K562 (cell line): Measurements from ENCODE around the gene EBNA1BP2. TPM values are rescaled to one million over a fixed set of nuclear protein-coding genes. Genes with fewer than 3 reads are reported as not detected.

Experiments used
- ATAC-seq: fragments of 200-7000 bp; cut with Tn5 transposase; 3 replicates; pipeline ENCODE4 v1.9.1; 2020; ENCODE audit warnings: moderate library complexity
- BruUV-seq: library from RNA; stranded (reverse); fragments of 400-500 nt; replicated peaks from 2 replicates; lab custom pipeline; 2021; lab: Mats Ljungman, UMichigan
- CTCF ChIA-PET: fragments of 300-600 bp; formaldehyde crosslinking; extraction: SDS; loops from one replicate; lab custom pipeline; 2021; ENCODE audit warnings: low intra/inter-chr PET ratio; lab: Yijun Ruan, JAX
- POLR2A ChIA-PET: fragments of 300-600, 350-650 bp; sonication (Branson Sonifier 250); formaldehyde crosslinking; extraction: SDS; loops from one replicate; lab custom pipeline; 2021; ENCODE audit warnings: antibody characterized with exemption, inconsistent platforms; lab: Yijun Ruan, JAX
- DNase-seq, 4 experiments: peaks; one replicate each; pipeline versions ENCODE4 v3.0.0 to v3.0.0-alpha.2; 2011 to 2018; ENCODE audit warnings: low spot score in 3 of 4, mixed read lengths in 3 of 4; ENCODE audit errors: extremely low read depth in 1 of 4
- FAIRE-seq: peaks from 2 replicates; lab custom pipeline; 2011; peaks lifted over from hg19 to GRCh38; lab: Jason Lieb, UNC
- H2AFZ ChIP-seq: 2 replicates; pipeline ENCODE4 v1.6.0; 2011; ENCODE audit warnings: low read depth, low read length, control low read depth, inconsistent platforms
- H3K27ac ChIP-seq: fragments of 200-600 bp; 3 replicates; pipeline ENCODE4 v1.8.0; 2011; ENCODE audit warnings: low read depth, mild to moderate bottlenecking, control low read depth, inconsistent platforms, low read length, moderate library complexity, mixed read lengths; ENCODE audit errors: extremely low read depth
- H3K27me3 ChIP-seq, 2 experiments: fragments of 300-600 bp in 1 of 2; 2 replicates in 1 of 2; 3 replicates in 1 of 2; pipeline versions ENCODE4 v1.6.0 to v1.8.0; 2011; ENCODE audit warnings: inconsistent platforms in 2 of 2, low read length in 2 of 2, mild to moderate bottlenecking in 1 of 2, mixed read lengths in 1 of 2, moderate library complexity in 1 of 2; ENCODE audit not compliant: control insufficient read depth in 2 of 2, insufficient read depth in 2 of 2
- H3K36me3 ChIP-seq: fragments of 300-600 bp; 3 replicates; pipeline ENCODE4 v1.8.0; 2011; ENCODE audit warnings: mild to moderate bottlenecking, low read length, inconsistent platforms; ENCODE audit not compliant: control insufficient read depth, insufficient read depth
- H3K4me1 ChIP-seq, 2 experiments: fragments of 200-600 bp in 1 of 2; replicated peaks in 1 of 2; 2 replicates in 1 of 2; 3 replicates in 1 of 2; pipeline versions ENCODE4 v1.5.1 to v1.8.0; 2011; ENCODE audit warnings: inconsistent platforms in 2 of 2, low read length in 2 of 2, mild to moderate bottlenecking in 1 of 2, mixed read lengths in 1 of 2, moderate library complexity in 1 of 2; ENCODE audit not compliant: control insufficient read depth in 2 of 2, insufficient read depth in 2 of 2
- H3K4me2 ChIP-seq: 2 replicates; pipeline ENCODE4 v1.6.1; 2011; ENCODE audit warnings: low read length, control low read depth, inconsistent platforms, mixed read lengths; ENCODE audit not compliant: insufficient read depth
- H3K4me3 ChIP-seq: fragments of 200-600 bp; sonication (generic), shearing (Covaris generic); 2 replicates; pipeline ENCODE4 v1.5.1; 2016; ENCODE audit warnings: control low read depth, inconsistent platforms
- H3K79me2 ChIP-seq: fragments of 200-600 bp; 3 replicates; pipeline ENCODE4 v1.8.0; 2011; ENCODE audit warnings: low read length, inconsistent platforms; ENCODE audit not compliant: control insufficient read depth, insufficient read depth
- H3K9ac ChIP-seq, 2 experiments: 2 replicates each; pipeline versions ENCODE4 v1.6.0 to v1.6.1; 2011; ENCODE audit warnings: low read depth in 2 of 2, low read length in 2 of 2, control low read depth in 1 of 2, inconsistent platforms in 1 of 2, mild to moderate bottlenecking in 1 of 2, mixed read lengths in 1 of 2; ENCODE audit not compliant: insufficient read depth in 1 of 2
- H3K9me1 ChIP-seq: one replicate; pipeline ENCODE4 v1.6.0; 2011; ENCODE audit warnings: inconsistent platforms, mild to moderate bottlenecking, low read length, moderate library complexity; ENCODE audit not compliant: control insufficient read depth, insufficient read depth
- H3K9me3 ChIP-seq: replicated peaks from 2 replicates; pipeline ENCODE4 v1.5.1; 2011; ENCODE audit warnings: low read depth, low read length, inconsistent platforms; ENCODE audit not compliant: control insufficient read depth, insufficient read depth
- H4K20me1 ChIP-seq: replicated peaks from 2 replicates; pipeline ENCODE4 v1.6.1; 2011; ENCODE audit warnings: low read length, inconsistent platforms, mixed read lengths; ENCODE audit not compliant: control insufficient read depth, insufficient read depth
- ARID1B ChIP-seq: fragments of 450-650 bp; IDR thresholded peaks from 2 replicates; pipeline ENCODE4 v1.6.1; 2016; ENCODE audit warnings: antibody characterized with exemption, mild to moderate bottlenecking, inconsistent platforms
- BRD9 ChIP-seq: fragments of 450-650 bp; IDR thresholded peaks from 2 replicates; pipeline ENCODE4 v1.6.1; 2018; ENCODE audit warnings: low read depth; ENCODE audit not compliant: partially characterized antibody
- DPF2 ChIP-seq: fragments of 450-650 bp; IDR thresholded peaks from 2 replicates; pipeline ENCODE4 v1.6.1; 2016
- FOXA3 ChIP-seq, 2 experiments: fragments of 450-650 bp in 1 of 2; sonication (generic) in 1 of 2; formaldehyde crosslinking; IDR thresholded peaks in 1 of 2; conservative IDR thresholded peaks in 1 of 2; 2 replicates each; pipeline versions ENCODE4 v1.4.0 to v1.8.0; 2020 to 2022; ENCODE audit warnings: mild to moderate bottlenecking in 2 of 2, missing genetic modification reagents in 1 of 2
- HDAC1 ChIP-seq, 2 experiments: fragments of 450-650 bp; IDR thresholded peaks; 2 replicates each; pipeline ENCODE4 v1.6.1; 2016 to 2017; ENCODE audit warnings: inconsistent platforms in 1 of 2, mild to moderate bottlenecking in 1 of 2, moderate library complexity in 1 of 2
- KDM1A ChIP-seq, 2 experiments: fragments of 450-650 bp; IDR thresholded peaks; 2 replicates each; pipeline ENCODE4 v1.6.1; 2016; ENCODE audit warnings: mild to moderate bottlenecking in 2 of 2
- KLF1 ChIP-seq: fragments of 450-650 bp; IDR thresholded peaks from 2 replicates; pipeline ENCODE4 v1.6.1; 2016; ENCODE audit warnings: missing genetic modification characterization, missing compliant biosample characterization
- L3MBTL2 ChIP-seq: fragments of 450-650 bp; IDR thresholded peaks from 2 replicates; pipeline ENCODE4 v1.6.1; 2016; ENCODE audit warnings: mild to moderate bottlenecking, moderate library complexity
- MAFF ChIP-seq: IDR thresholded peaks from 2 replicates; pipeline ENCODE4 v1.6.1; 2012; ENCODE audit warnings: low read length, improper control_type of control experiment
- MAFK ChIP-seq: IDR thresholded peaks from 2 replicates; pipeline ENCODE4 v1.6.1; 2011; ENCODE audit warnings: low read length, improper control_type of control experiment
- MEIS2 ChIP-seq: fragments of 450-650 bp; IDR thresholded peaks from 2 replicates; pipeline ENCODE4 v1.6.1; 2014; ENCODE audit warnings: mild to moderate bottlenecking; ENCODE audit not compliant: partially characterized antibody
- PHB ChIP-seq: fragments of 250-450 bp; sonication (Bioruptor Pico); IDR thresholded peaks from 2 replicates; pipeline ENCODE4 v1.5.0; 2021
- RNF219 ChIP-seq: fragments of 250-450 bp; sonication (Bioruptor Pico); IDR thresholded peaks from 2 replicates; pipeline ENCODE4 v1.5.0; 2022; ENCODE audit warnings: mild to moderate bottlenecking
- TARDBP ChIP-seq: fragments of 450-650 bp; IDR thresholded peaks from 2 replicates; pipeline ENCODE4 v1.6.1; 2016
- TBL1XR1 ChIP-seq, 2 experiments: IDR thresholded peaks; 2 replicates each; pipeline ENCODE4 v1.6.1; 2012; ENCODE audit warnings: improper control_type of control experiment in 2 of 2, low read length in 2 of 2, mild to moderate bottlenecking in 1 of 2
- TCF3 ChIP-seq: sonication (generic); formaldehyde crosslinking; IDR thresholded peaks from 2 replicates; pipeline ENCODE4 v1.4.0; 2020; ENCODE audit warnings: mild to moderate bottlenecking, missing genetic modification reagents
- TCF7 ChIP-seq: sonication (generic); IDR thresholded peaks from 2 replicates; pipeline ENCODE4 v1.6.1; 2016; ENCODE audit warnings: antibody characterized with exemption, borderline replicate concordance
- TEAD2 ChIP-seq: fragments of 450-650 bp; IDR thresholded peaks from 2 replicates; pipeline ENCODE4 v1.6.1; 2016; ENCODE audit warnings: missing genetic modification characterization, control low read depth, missing compliant biosample characterization
- THRAP3 ChIP-seq: fragments of 450-650 bp; IDR thresholded peaks from 2 replicates; pipeline ENCODE4 v1.6.1; 2016; ENCODE audit warnings: mild to moderate bottlenecking, inconsistent platforms, borderline replicate concordance
- TRIM24 ChIP-seq, 2 experiments: fragments of 450-650 bp; IDR thresholded peaks; 2 replicates each; pipeline ENCODE4 v1.6.1; 2016
- USF1 ChIP-seq: sonication (generic); formaldehyde crosslinking; IDR thresholded peaks from 2 replicates; pipeline ENCODE4 v1.9.0; 2022; ENCODE audit warnings: mild to moderate bottlenecking, missing genetic modification reagents
- ZNF134 ChIP-seq: fragments of 250-450 bp; sonication (Bioruptor Pico); conservative IDR thresholded peaks from 2 replicates; pipeline ENCODE4 v1.4.0; 2020
- ZNF316 ChIP-seq: fragments of 450-650 bp; IDR thresholded peaks from 2 replicates; pipeline ENCODE4 v1.6.1; 2016
- ZNF384 ChIP-seq: IDR thresholded peaks from 2 replicates; pipeline ENCODE4 v1.6.1; 2012; ENCODE audit warnings: low read depth, low read length, improper control_type of control experiment
- ZNF668 ChIP-seq: fragments of 250-450 bp; sonication (Bioruptor Pico); IDR thresholded peaks from 2 replicates; pipeline ENCODE4 v1.8.0; 2022; ENCODE audit warnings: mild to moderate bottlenecking, inconsistent platforms
- WGBS: fragments of 100-300 bp; shearing (Covaris generic); methylation state at CpG from one replicate; pipeline ENCODE4 v1.1.6; 2016; ENCODE audit warnings: low coverage, mixed read lengths; ENCODE audit not compliant: insufficient coverage; ENCODE audit errors: missing lambda C conversion rate; 5-methylcytosine and 5-hydroxymethylcytosine counted together
- in situ Hi-C: fragments of 300-500 bp; cut with MboI; formaldehyde crosslinking; loops from 4 replicates; pipeline ENCODE4 v1.15.0; 2018; ENCODE audit warnings: inconsistent platforms, mixed read lengths
- intact Hi-C: fragments of 100-400 bp; cut with micrococcal nuclease; formaldehyde crosslinking; loops from 2 replicates; pipeline ENCODE4 v1.14.2; 2022
- polyA plus RNA-seq, 8 experiments: library from polyadenylated mRNA; depleted of rRNA in 4 of 8; stranded (reverse) in 5 of 8; unstranded in 3 of 8; fragments of >200 nt; fragmentation: Nextera tagmentation in 2 of 8; fragmentation: Illumina TruSeq in 1 of 8; extraction: Ambion mirVana in 2 of 8; extraction: Trizol in 1 of 8; gene quantifications; 2 replicates each; pipeline versions ENCODE4 v1.2.1 to v1.2.3, GENCODE V29; 2011 to 2014; ENCODE audit warnings: inconsistent platforms in 1 of 8, missing spikeins in 1 of 8
- total RNA-seq, 7 experiments: library from RNA; depleted of rRNA in 6 of 7; stranded (reverse); fragments of >200 nt in 6 of 7; fragmentation: Illumina TruSeq in 2 of 7; extraction: Trizol in 2 of 7; gene quantifications; 2 replicates each; pipeline versions ENCODE4 v1.2.1 to v1.2.3, GENCODE V29; 2011 to 2021; ENCODE audit warnings: low replicate concordance in 1 of 7

Gene EBNA1BP2
- total and polyA plus RNA-seq, 9 of the 15 experiments (the other 6 are each of a cell fraction or from before 2014, with no cell fraction given), result 95.2 to 349 (median 249) TPM

- no peak overlapping the region for H3K9ac ChIP-seq
- no peaks in the 10 kb centered on the region; a peak in 1 of 5 replicates for H3K4me1 ChIP-seq
- H3K4me3 ChIP-seq, result no peak overlapping the region
- H3K79me2 ChIP-seq, result no peaks in the 10 kb centered on the region
- no peaks in the 10 kb centered on the region for H3K9me1 ChIP-seq
- DNase-seq (peak; percentile 31 to 44 (median 43)), ATAC-seq (peak; percentile 61; the same call in 2 of the 3 replicates), FAIRE-seq (no peak)
- H3K4me2 ChIP-seq, result no peak overlapping the region
- POLR2A ChIA-PET, result interaction anchor here (0.9 kb wide), 1 partner anchor 17 kb away, joined by 3 read pairs; no protein-coding TSS in a partner anchor
- H3K27me3 ChIP-seq, result peaks cover 19 to 34% of the 10 kb centered on the region in 2 experiments; a peak in 4 of 5 replicates
- CTCF ChIA-PET, result interaction anchor here (0.7 kb wide), 1 partner anchor 348 kb away, joined by 3 read pairs; no protein-coding TSS in a partner anchor
- no peaks in the 10 kb centered on the region for H3K9me3 ChIP-seq
- no peaks in the 10 kb centered on the region for H3K36me3 ChIP-seq
- H2AFZ ChIP-seq, result no peak overlapping the region
- intact Hi-C loops, result no loop called here
- in situ Hi-C loops, result no loop called here
- H4K20me1 ChIP-seq, result no peaks in the 10 kb centered on the region
- 0% methylated on average over 1 of the region's 1 CpG for WGBS
- no peak overlapping the region for H3K27ac ChIP-seq
- no TSS peak for BruUV-seq
- no peak for TF ChIP-seq TRIM24 (IDR thresholded peaks at IDR 0.05)
- TF ChIP-seq ZNF384, result no peak
- peak; percentile 76 to 79 for TF ChIP-seq KDM1A (IDR thresholded peaks at IDR 0.05)
- 0 out of 4 replicates have a peak, but pooled peaks of 1 of the 2 experiments have one; percentile 31 for TF ChIP-seq FOXA3 (CRISPR knock-in tag; conservative IDR thresholded peaks at IDR 0.05 in 1 of 2, IDR thresholded peaks at IDR 0.05 in 1 of 2)
- no peak for TF ChIP-seq TARDBP
- peak; percentile 91 for TF ChIP-seq ZNF316
- no peak for TF ChIP-seq RNF219 (CRISPR knock-in tag)
- peak; percentile 63; the same call in 1 of the 2 replicates for TF ChIP-seq MAFF
- peak; percentile 69 for TF ChIP-seq ARID1B
- peak in 1 of 2 experiments; percentile 61; a peak in 1 of 4 replicates for TF ChIP-seq HDAC1 (IDR thresholded peaks at IDR 0.05)
- TF ChIP-seq TEAD2 (tag), result peak; percentile 97
- no peak for TF ChIP-seq THRAP3
- peak; percentile 54; the same call in 1 of the 2 replicates for TF ChIP-seq DPF2
- no peak for TF ChIP-seq TBL1XR1 (IDR thresholded peaks at IDR 0.05; ENCODE audit: low read length in 2 of 2)
- no peak for TF ChIP-seq TCF7
- peak; percentile 61 for TF ChIP-seq TCF3 (CRISPR knock-in tag)
- peak; percentile 64 for TF ChIP-seq MAFK
- peak; percentile 25; the same call in 1 of the 2 replicates for TF ChIP-seq L3MBTL2
- TF ChIP-seq USF1 (CRISPR knock-in tag), result no peak
- no peak for TF ChIP-seq ZNF134 (CRISPR knock-in tag)
- TF ChIP-seq KLF1 (tag), result peak; percentile 74; the same call in 1 of the 2 replicates
- TF ChIP-seq MEIS2, result peak; percentile 65
- TF ChIP-seq PHB, result no peak
- no peak for TF ChIP-seq BRD9
- no peak for TF ChIP-seq ZNF668 (CRISPR knock-in tag)
These were observed 38.0 kb downstream of the EBNA1BP2 start for GRCh38 chr1:43134068-43134467.
